K562 (cell line): ENCODE data around the gene MMP19. TPM values are rescaled to one million over a fixed set of nuclear protein-coding genes. Genes with fewer than 3 reads are reported as not detected.

ENCODE experiments used
- ATAC-seq: fragments of 200-7000 bp; cut with Tn5 transposase; 3 replicates; pipeline ENCODE4 v1.9.1; 2020; ENCODE audit warnings: moderate library complexity
- BruUV-seq: library from RNA; stranded (reverse); fragments of 400-500 nt; replicated peaks from 2 replicates; lab custom pipeline; 2021; lab: Mats Ljungman, UMichigan
- CTCF ChIA-PET: fragments of 300-600 bp; formaldehyde crosslinking; extraction: SDS; loops from one replicate; lab custom pipeline; 2021; ENCODE audit warnings: low intra/inter-chr PET ratio; lab: Yijun Ruan, JAX
- POLR2A ChIA-PET: fragments of 300-600, 350-650 bp; sonication (Branson Sonifier 250); formaldehyde crosslinking; extraction: SDS; loops from one replicate; lab custom pipeline; 2021; ENCODE audit warnings: antibody characterized with exemption, inconsistent platforms; lab: Yijun Ruan, JAX
- DNase-seq, 4 experiments: peaks; one replicate each; pipeline versions ENCODE4 v3.0.0 to v3.0.0-alpha.2; 2011 to 2018; ENCODE audit warnings: low spot score in 3 of 4, mixed read lengths in 3 of 4; ENCODE audit errors: extremely low read depth in 1 of 4
- FAIRE-seq: peaks from 2 replicates; lab custom pipeline; 2011; peaks lifted over from hg19 to GRCh38; lab: Jason Lieb, UNC
- H2AFZ ChIP-seq: 2 replicates; pipeline ENCODE4 v1.6.0; 2011; ENCODE audit warnings: low read depth, low read length, control low read depth, inconsistent platforms
- H3K27ac ChIP-seq: fragments of 200-600 bp; 3 replicates; pipeline ENCODE4 v1.8.0; 2011; ENCODE audit warnings: low read depth, mild to moderate bottlenecking, control low read depth, inconsistent platforms, low read length, moderate library complexity, mixed read lengths; ENCODE audit errors: extremely low read depth
- H3K27me3 ChIP-seq, 2 experiments: fragments of 300-600 bp in 1 of 2; 2 replicates in 1 of 2; 3 replicates in 1 of 2; pipeline versions ENCODE4 v1.6.0 to v1.8.0; 2011; ENCODE audit warnings: inconsistent platforms in 2 of 2, low read length in 2 of 2, mild to moderate bottlenecking in 1 of 2, mixed read lengths in 1 of 2, moderate library complexity in 1 of 2; ENCODE audit not compliant: control insufficient read depth in 2 of 2, insufficient read depth in 2 of 2
- H3K36me3 ChIP-seq: fragments of 300-600 bp; 3 replicates; pipeline ENCODE4 v1.8.0; 2011; ENCODE audit warnings: mild to moderate bottlenecking, low read length, inconsistent platforms; ENCODE audit not compliant: control insufficient read depth, insufficient read depth
- H3K4me1 ChIP-seq, 2 experiments: fragments of 200-600 bp in 1 of 2; replicated peaks in 1 of 2; 2 replicates in 1 of 2; 3 replicates in 1 of 2; pipeline versions ENCODE4 v1.5.1 to v1.8.0; 2011; ENCODE audit warnings: inconsistent platforms in 2 of 2, low read length in 2 of 2, mild to moderate bottlenecking in 1 of 2, mixed read lengths in 1 of 2, moderate library complexity in 1 of 2; ENCODE audit not compliant: control insufficient read depth in 2 of 2, insufficient read depth in 2 of 2
- H3K4me2 ChIP-seq: 2 replicates; pipeline ENCODE4 v1.6.1; 2011; ENCODE audit warnings: low read length, control low read depth, inconsistent platforms, mixed read lengths; ENCODE audit not compliant: insufficient read depth
- H3K4me3 ChIP-seq: fragments of 200-600 bp; sonication (generic), shearing (Covaris generic); 2 replicates; pipeline ENCODE4 v1.5.1; 2016; ENCODE audit warnings: control low read depth, inconsistent platforms
- H3K79me2 ChIP-seq: fragments of 200-600 bp; 3 replicates; pipeline ENCODE4 v1.8.0; 2011; ENCODE audit warnings: low read length, inconsistent platforms; ENCODE audit not compliant: control insufficient read depth, insufficient read depth
- H3K9ac ChIP-seq, 2 experiments: 2 replicates each; pipeline versions ENCODE4 v1.6.0 to v1.6.1; 2011; ENCODE audit warnings: low read depth in 2 of 2, low read length in 2 of 2, control low read depth in 1 of 2, inconsistent platforms in 1 of 2, mild to moderate bottlenecking in 1 of 2, mixed read lengths in 1 of 2; ENCODE audit not compliant: insufficient read depth in 1 of 2
- H3K9me1 ChIP-seq: one replicate; pipeline ENCODE4 v1.6.0; 2011; ENCODE audit warnings: inconsistent platforms, mild to moderate bottlenecking, low read length, moderate library complexity; ENCODE audit not compliant: control insufficient read depth, insufficient read depth
- H3K9me3 ChIP-seq: replicated peaks from 2 replicates; pipeline ENCODE4 v1.5.1; 2011; ENCODE audit warnings: low read depth, low read length, inconsistent platforms; ENCODE audit not compliant: control insufficient read depth, insufficient read depth
- H4K20me1 ChIP-seq: replicated peaks from 2 replicates; pipeline ENCODE4 v1.6.1; 2011; ENCODE audit warnings: low read length, inconsistent platforms, mixed read lengths; ENCODE audit not compliant: control insufficient read depth, insufficient read depth
- BCOR ChIP-seq: fragments of 450-650 bp; IDR thresholded peaks from 2 replicates; pipeline ENCODE4 v1.6.1; 2016
- FOXK2 ChIP-seq, 2 experiments: fragments of 450-650 bp; IDR thresholded peaks in 1 of 2; conservative IDR thresholded peaks in 1 of 2; 2 replicates each; pipeline ENCODE4 v1.6.1; 2016; ENCODE audit warnings: low read depth in 2 of 2, mild to moderate bottlenecking in 1 of 2
- LARP7 ChIP-seq: fragments of 450-650 bp; IDR thresholded peaks from 2 replicates; pipeline ENCODE4 v1.6.1; 2016
- POLR2B ChIP-seq: fragments of 450-650 bp; IDR thresholded peaks from 2 replicates; pipeline ENCODE4 v1.6.1; 2018; ENCODE audit warnings: low read depth; ENCODE audit not compliant: partially characterized antibody
- RBM39 ChIP-seq: fragments of 200-400 bp; formaldehyde crosslinking; optimal IDR thresholded peaks from 2 replicates; pipeline ENCODE3; 2018; ENCODE audit warnings: low read depth, low read length
- SAP30 ChIP-seq: fragments of 200-600 bp; sonication (generic); IDR thresholded peaks from 2 replicates; pipeline ENCODE4 v1.6.1; 2012; ENCODE audit warnings: borderline replicate concordance, low read depth, mild to moderate bottlenecking, moderate library complexity, low read length, control low read depth, inconsistent platforms; ENCODE audit not compliant: insufficient read depth, poor library complexity, severe bottlenecking
- SP1 ChIP-seq: sonication (generic); formaldehyde crosslinking; IDR thresholded peaks from 2 replicates; pipeline ENCODE4 v1.8.1; 2022; ENCODE audit warnings: mild to moderate bottlenecking, missing genetic modification reagents
- SREBF1 ChIP-seq: fragments of 150-350 bp; IDR thresholded peaks from 2 replicates; pipeline ENCODE4 v1.6.1; 2014; ENCODE audit warnings: antibody characterized with exemption, low read depth, low read length, borderline replicate concordance
- TBP ChIP-seq: optimal IDR thresholded peaks from 2 replicates; pipeline ENCODE3; 2011; ENCODE audit warnings: low read depth, low read length, improper control_type of control experiment
- ZC3H8 ChIP-seq: fragments of 450-650 bp; IDR thresholded peaks from 2 replicates; pipeline ENCODE4 v1.6.1; 2017
- ZEB2 ChIP-seq: fragments of 450-650 bp; IDR thresholded peaks from 2 replicates; pipeline ENCODE4 v1.6.1; 2016
- ZNF12 ChIP-seq: sonication (generic); formaldehyde crosslinking; IDR thresholded peaks from 2 replicates; pipeline ENCODE4 v1.4.0; 2020; ENCODE audit warnings: mild to moderate bottlenecking, missing genetic modification reagents
- ZNF324 ChIP-seq: fragments of 250-450 bp; sonication (Bioruptor Pico); IDR thresholded peaks from 2 replicates; pipeline ENCODE4 v1.4.0; 2020; ENCODE audit warnings: mild to moderate bottlenecking
- ZNF384 ChIP-seq: IDR thresholded peaks from 2 replicates; pipeline ENCODE4 v1.6.1; 2012; ENCODE audit warnings: low read depth, low read length, improper control_type of control experiment
- ZNF408 ChIP-seq: fragments of 250-450 bp; sonication (Bioruptor Pico); IDR thresholded peaks from 2 replicates; pipeline ENCODE4 v1.4.0; 2020; ENCODE audit warnings: low read depth, mild to moderate bottlenecking, moderate library complexity
- WGBS: fragments of 100-300 bp; shearing (Covaris generic); methylation state at CpG from one replicate; pipeline ENCODE4 v1.1.6; 2016; ENCODE audit warnings: low coverage, mixed read lengths; ENCODE audit not compliant: insufficient coverage; ENCODE audit errors: missing lambda C conversion rate; 5-methylcytosine and 5-hydroxymethylcytosine counted together
- in situ Hi-C: fragments of 300-500 bp; cut with MboI; formaldehyde crosslinking; loops from 4 replicates; pipeline ENCODE4 v1.15.0; 2018; ENCODE audit warnings: inconsistent platforms, mixed read lengths
- intact Hi-C: fragments of 100-400 bp; cut with micrococcal nuclease; formaldehyde crosslinking; loops from 2 replicates; pipeline ENCODE4 v1.14.2; 2022
- polyA plus RNA-seq, 8 experiments: library from polyadenylated mRNA; depleted of rRNA in 4 of 8; stranded (reverse) in 5 of 8; unstranded in 3 of 8; fragments of >200 nt; fragmentation: Nextera tagmentation in 2 of 8; fragmentation: Illumina TruSeq in 1 of 8; extraction: Ambion mirVana in 2 of 8; extraction: Trizol in 1 of 8; gene quantifications; 2 replicates each; pipeline versions ENCODE4 v1.2.1 to v1.2.3, GENCODE V29; 2011 to 2014; ENCODE audit warnings: inconsistent platforms in 1 of 8, missing spikeins in 1 of 8
- total RNA-seq, 7 experiments: library from RNA; depleted of rRNA in 6 of 7; stranded (reverse); fragments of >200 nt in 6 of 7; fragmentation: Illumina TruSeq in 2 of 7; extraction: Trizol in 2 of 7; gene quantifications; 2 replicates each; pipeline versions ENCODE4 v1.2.1 to v1.2.3, GENCODE V29; 2011 to 2021; ENCODE audit warnings: low replicate concordance in 1 of 7
- TF ChIP-seq, protein P1 (sequence below): IDR thresholded peaks from 2 replicates; pipeline ENCODE4 v1.6.1; 2012; ENCODE audit warnings: low read depth, low read length, improper control_type of control experiment, borderline replicate concordance
- TF ChIP-seq, protein P2 (sequence below): fragments of 450-650 bp; formaldehyde crosslinking; conservative IDR thresholded peaks from 2 replicates; pipeline ENCODE4 v1.4.0; 2022; ENCODE audit warnings: mild to moderate bottlenecking, missing genetic modification characterization
- TF ChIP-seq, protein P3 (sequence below): conservative IDR thresholded peaks from 2 replicates; pipeline ENCODE4 v1.6.1; 2011; ENCODE audit warnings: low read depth, mild to moderate bottlenecking, low read length; ENCODE audit not compliant: control insufficient read depth

MMP19 gene
- total and polyA plus RNA-seq, 9 of the 15 experiments (the other 6 are each of a cell fraction or from before 2014, with no cell fraction given) = 0.14 to 1.6 (median 0.66) TPM

GRCh38 chr12:55817345-55818139, 25.2 kb downstream of the MMP19 start, which contains the start of the genes ORMDL2 and SARNP:
Gene ORMDL2, plus strand, starts transcription at chr12:55818041. Its CDS starts 959 bp downstream, at chr12:55819000.
Gene SARNP, minus strand, starts transcription at chr12:55817724. Its CDS starts 23 bp downstream, at chr12:55817701.
- DNase-seq (peak; percentile 98 to 99 (median 98)), FAIRE-seq (peak; percentile 100), ATAC-seq (peak; percentile 98)
- H3K4me1 ChIP-seq = peaks cover 3 to 8% of the 10 kb centered on the region in 2 experiments; a peak in 4 of 5 replicates
- H3K4me3 ChIP-seq = peak within 1 kb of the TSS; percentile 65
- intact Hi-C loops = loop anchor here (2.0 kb wide), 1 partner anchor 109 kb away; the partner anchor contains the start of gene PYM1
- no peaks in the 10 kb centered on the region for H3K9me3 ChIP-seq
- peak within 1 kb of the TSS; percentile 92 to 98 for H3K9ac ChIP-seq
- H2AFZ ChIP-seq = peak within 1 kb of the TSS; percentile 89
- BruUV-seq = no TSS peak
- no peaks in the 10 kb centered on the region for H3K27me3 ChIP-seq
- CTCF ChIA-PET = no interaction called here
- no peaks in the 10 kb centered on the region for H3K9me1 ChIP-seq
- H3K27ac ChIP-seq = peak within 1 kb of the TSS; percentile 93
- in situ Hi-C loops = loop anchor here (10.0 kb wide), 1 partner anchor 207 kb away; the partner anchor contains the start of gene IKZF4
- H3K4me2 ChIP-seq = peak within 1 kb of the TSS; percentile 97
- peaks cover 74% of the 10 kb centered on the region for H3K79me2 ChIP-seq
- under 1% methylated on average over 38 of the region's 38 CpGs for WGBS
- H3K36me3 ChIP-seq = peaks cover 71% of the 10 kb centered on the region
- peaks cover 8% of the 10 kb centered on the region for H4K20me1 ChIP-seq
- POLR2A ChIA-PET = interaction anchor here (0.5 to 5.5 kb wide), 23 partner anchors 9 to 1536 kb away, joined by 3 to 64 read pairs (median 4); partner anchors contain the start of genes DNAJC14, PYM1, RAB5B and SUOX
- TF ChIP-seq RBM39 (peak; percentile 43), BCOR (0 out of 2 replicates have a peak, but pooled peaks have one; percentile 28), SP1 (CRISPR knock-in tag) (peak; percentile 95), FOXK2 (conservative IDR thresholded peaks at IDR 0.05 in 1 of 2, IDR thresholded peaks at IDR 0.05 in 1 of 2; ENCODE audit: low read depth in 2 of 2) (no peak; a peak in 1 of 4 replicates), ZNF408 (no peak), SAP30 (peak; percentile 73), TBP (peak; percentile 89), ZNF384 (0 out of 2 replicates have a peak, but pooled peaks have one; percentile 0), ZNF324 (CRISPR knock-in tag) (no peak), ZEB2 (peak; percentile 88), SREBF1 (no peak), ZC3H8 (peak; percentile 85; the same call in 1 of the 2 replicates), ZNF12 (0 out of 2 replicates have a peak, but pooled peaks have one; percentile 76), LARP7 (peak; percentile 95; the same call in 1 of the 2 replicates), POLR2B (peak; percentile 72)
- TF ChIP-seq, protein P1, sequence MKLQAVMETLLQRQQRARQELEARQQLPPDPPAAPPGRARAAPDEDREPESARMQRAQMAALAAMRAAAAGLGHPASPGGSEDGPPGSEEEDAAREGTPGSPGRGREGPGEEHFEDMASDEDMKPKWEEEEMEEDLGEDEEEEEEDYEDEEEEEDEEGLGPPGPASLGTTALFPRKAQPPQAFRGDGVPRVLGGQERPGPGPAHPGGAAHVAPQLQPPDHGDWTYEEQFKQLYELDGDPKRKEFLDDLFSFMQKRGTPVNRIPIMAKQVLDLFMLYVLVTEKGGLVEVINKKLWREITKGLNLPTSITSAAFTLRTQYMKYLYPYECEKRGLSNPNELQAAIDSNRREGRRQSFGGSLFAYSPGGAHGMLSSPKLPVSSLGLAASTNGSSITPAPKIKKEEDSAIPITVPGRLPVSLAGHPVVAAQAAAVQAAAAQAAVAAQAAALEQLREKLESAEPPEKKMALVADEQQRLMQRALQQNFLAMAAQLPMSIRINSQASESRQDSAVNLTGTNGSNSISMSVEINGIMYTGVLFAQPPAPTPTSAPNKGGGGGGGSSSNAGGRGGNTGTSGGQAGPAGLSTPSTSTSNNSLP = no peak
- TF ChIP-seq, protein P2, sequence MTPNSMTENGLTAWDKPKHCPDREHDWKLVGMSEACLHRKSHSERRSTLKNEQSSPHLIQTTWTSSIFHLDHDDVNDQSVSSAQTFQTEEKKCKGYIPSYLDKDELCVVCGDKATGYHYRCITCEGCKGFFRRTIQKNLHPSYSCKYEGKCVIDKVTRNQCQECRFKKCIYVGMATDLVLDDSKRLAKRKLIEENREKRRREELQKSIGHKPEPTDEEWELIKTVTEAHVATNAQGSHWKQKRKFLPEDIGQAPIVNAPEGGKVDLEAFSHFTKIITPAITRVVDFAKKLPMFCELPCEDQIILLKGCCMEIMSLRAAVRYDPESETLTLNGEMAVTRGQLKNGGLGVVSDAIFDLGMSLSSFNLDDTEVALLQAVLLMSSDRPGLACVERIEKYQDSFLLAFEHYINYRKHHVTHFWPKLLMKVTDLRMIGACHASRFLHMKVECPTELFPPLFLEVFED = 0 out of 2 replicates have a peak, but pooled peaks have one; percentile 46
- TF ChIP-seq, protein P3, sequence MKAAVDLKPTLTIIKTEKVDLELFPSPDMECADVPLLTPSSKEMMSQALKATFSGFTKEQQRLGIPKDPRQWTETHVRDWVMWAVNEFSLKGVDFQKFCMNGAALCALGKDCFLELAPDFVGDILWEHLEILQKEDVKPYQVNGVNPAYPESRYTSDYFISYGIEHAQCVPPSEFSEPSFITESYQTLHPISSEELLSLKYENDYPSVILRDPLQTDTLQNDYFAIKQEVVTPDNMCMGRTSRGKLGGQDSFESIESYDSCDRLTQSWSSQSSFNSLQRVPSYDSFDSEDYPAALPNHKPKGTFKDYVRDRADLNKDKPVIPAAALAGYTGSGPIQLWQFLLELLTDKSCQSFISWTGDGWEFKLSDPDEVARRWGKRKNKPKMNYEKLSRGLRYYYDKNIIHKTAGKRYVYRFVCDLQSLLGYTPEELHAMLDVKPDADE = peak; percentile 45; the same call in 1 of the 2 replicates
